ENCODE data around the gene ERFE. TPM values are rescaled to one million over a fixed set of nuclear protein-coding genes. Genes with fewer than 3 reads are reported as not detected.

The ERFE gene
- total RNA-seq, 1 donor from 2014 or later = not detected

GRCh38 chr2:238128061-238128440 is 30.7 kb upstream of the ERFE start:
- Mint-ChIP-seq H3K27me3 (no peaks in the 10 kb centered on the region), H3K9me3 (no peaks in the 10 kb centered on the region), H3K36me3 (ENCODE audit: low read depth) (no peaks in the 10 kb centered on the region), H3K4me3 (no peak overlapping the region), H3K4me1 (no peaks in the 10 kb centered on the region), H3K27ac (no peak overlapping the region)
- ATAC-seq (ENCODE audit: low read depth) = no peak
- no peak for DNase-seq
- intact Hi-C loops (cut with micrococcal nuclease) = no loop called here
- TF ChIP-seq CTCF (IDR thresholded peaks at IDR 0.05) = no peak
- ChIA-PET POLR2A (no interaction called here), CTCF (no interaction called here)

- Mint-ChIP-seq H3K4me1 (no peaks in the 10 kb centered on the region), H3K27me3 (no peaks in the 10 kb centered on the region), H3K36me3 (ENCODE audit: low read depth) (no peaks in the 10 kb centered on the region), H3K27ac (no peak overlapping the region), H3K4me3 (no peak overlapping the region), H3K9me3 (no peaks in the 10 kb centered on the region)
- POLR2A ChIA-PET = no interaction called here
- ATAC-seq (ENCODE audit: low read depth) = no peak
- no peak for DNase-seq
- TF ChIP-seq CTCF (IDR thresholded peaks at IDR 0.05) = no peak
- intact Hi-C loops (cut with micrococcal nuclease) = no loop called here
- CTCF ChIA-PET = no interaction called here
These were observed 30.2 kb upstream of the ERFE start for GRCh38 chr2:238128534-238129001.

- H3K27me3 Mint-ChIP-seq = no peaks in the 10 kb centered on the region
- POLR2A ChIA-PET = no interaction called here
- intact Hi-C loops (cut with micrococcal nuclease) = no loop called here
- H3K4me1 Mint-ChIP-seq = no peaks in the 10 kb centered on the region
- H3K9me3 Mint-ChIP-seq = no peaks in the 10 kb centered on the region
- no peak for ATAC-seq (ENCODE audit: low read depth)
- CTCF ChIA-PET = no interaction called here
- TF ChIP-seq CTCF (IDR thresholded peaks at IDR 0.05) = no peak
- no peak for DNase-seq
- H3K4me3 Mint-ChIP-seq = no peak overlapping the region
- H3K27ac Mint-ChIP-seq = no peak overlapping the region
- H3K36me3 Mint-ChIP-seq (ENCODE audit: low read depth) = no peaks in the 10 kb centered on the region
These were observed 29.4 kb upstream of the ERFE start for GRCh38 chr2:238129166-238130010.

- Mint-ChIP-seq H3K4me1 (no peaks in the 10 kb centered on the region), H3K4me3 (no peak overlapping the region), H3K27me3 (no peaks in the 10 kb centered on the region), H3K36me3 (ENCODE audit: low read depth) (no peaks in the 10 kb centered on the region), H3K9me3 (no peaks in the 10 kb centered on the region), H3K27ac (no peak overlapping the region)
- CTCF ChIA-PET = no interaction called here
- POLR2A ChIA-PET = no interaction called here
- no peak for ATAC-seq (ENCODE audit: low read depth)
- DNase-seq = no peak
- intact Hi-C loops (cut with micrococcal nuclease) = no loop called here
- no peak for TF ChIP-seq CTCF (IDR thresholded peaks at IDR 0.05)
These were observed 28.6 kb upstream of the ERFE start for GRCh38 chr2:238130111-238130695.

GRCh38 chr2:238130696-238131628 is 27.8 kb upstream of the ERFE start:
- Mint-ChIP-seq H3K9me3 (no peaks in the 10 kb centered on the region), H3K4me3 (no peak overlapping the region), H3K27ac (no peak overlapping the region), H3K27me3 (no peaks in the 10 kb centered on the region), H3K36me3 (ENCODE audit: low read depth) (no peaks in the 10 kb centered on the region), H3K4me1 (no peaks in the 10 kb centered on the region)
- no peak for TF ChIP-seq CTCF (IDR thresholded peaks at IDR 0.05)
- intact Hi-C loops (cut with micrococcal nuclease) = no loop called here
- CTCF ChIA-PET = no interaction called here
- POLR2A ChIA-PET = no interaction called here
- DNase-seq (no peak), ATAC-seq (ENCODE audit: low read depth) (no peak)
